C4-2B (cell line): ENCODE measurements around the gene SLC2A13.

ENCODE experiments used
- CTCF ChIP-seq: fragments of 450-650 bp; conservative IDR thresholded peaks from 2 replicates; pipeline ENCODE4 v1.5.1; 2017; ENCODE audit warnings: mild to moderate bottlenecking
- ZFX ChIP-seq: fragments of 450-650 bp; IDR thresholded peaks from 2 replicates; pipeline ENCODE4 v1.6.1; 2017

GRCh38 chr12:39990122-39991101, 115.5 kb downstream of the SLC2A13 start:
- TF ChIP-seq CTCF (peak; percentile 92), ZFX (no peak)
